GM10266 (cell line): ENCODE results near the gene ORAI2.

Experiments used
- DNase-seq: peaks from one replicate; pipeline ENCODE4 v3.0.0; 2012; ENCODE audit errors: extremely low spot score
- TF ChIP-seq, protein P1 (sequence below): IDR thresholded peaks from 2 replicates; pipeline ENCODE4 v1.5.1; 2012; ENCODE audit warnings: mild to moderate bottlenecking, low read depth; ENCODE audit not compliant: control insufficient read depth, insufficient read depth; ENCODE audit errors: missing control alignments

ORAI2 gene

DNA sequence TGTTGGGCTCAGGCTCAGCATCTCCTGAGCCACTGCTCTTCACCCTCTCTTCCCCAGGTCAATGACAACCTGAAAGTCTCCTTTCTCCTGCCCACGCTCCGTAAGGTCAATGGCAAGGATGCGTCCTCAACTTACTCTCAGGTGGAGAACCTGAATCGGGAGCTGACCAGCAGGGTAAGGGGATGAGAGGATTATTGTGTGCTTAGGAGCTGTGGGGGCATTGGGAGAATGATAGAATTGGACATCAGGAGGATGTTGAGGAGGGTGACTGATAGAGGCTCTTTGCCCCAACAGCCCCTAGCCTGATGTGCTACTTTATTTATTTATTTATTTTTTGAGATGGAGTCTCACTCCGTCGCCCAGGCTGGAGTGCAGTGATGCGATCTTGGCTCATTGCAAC, 32.7 kb downstream of the ORAI2 start:
- TF ChIP-seq, protein P1, sequence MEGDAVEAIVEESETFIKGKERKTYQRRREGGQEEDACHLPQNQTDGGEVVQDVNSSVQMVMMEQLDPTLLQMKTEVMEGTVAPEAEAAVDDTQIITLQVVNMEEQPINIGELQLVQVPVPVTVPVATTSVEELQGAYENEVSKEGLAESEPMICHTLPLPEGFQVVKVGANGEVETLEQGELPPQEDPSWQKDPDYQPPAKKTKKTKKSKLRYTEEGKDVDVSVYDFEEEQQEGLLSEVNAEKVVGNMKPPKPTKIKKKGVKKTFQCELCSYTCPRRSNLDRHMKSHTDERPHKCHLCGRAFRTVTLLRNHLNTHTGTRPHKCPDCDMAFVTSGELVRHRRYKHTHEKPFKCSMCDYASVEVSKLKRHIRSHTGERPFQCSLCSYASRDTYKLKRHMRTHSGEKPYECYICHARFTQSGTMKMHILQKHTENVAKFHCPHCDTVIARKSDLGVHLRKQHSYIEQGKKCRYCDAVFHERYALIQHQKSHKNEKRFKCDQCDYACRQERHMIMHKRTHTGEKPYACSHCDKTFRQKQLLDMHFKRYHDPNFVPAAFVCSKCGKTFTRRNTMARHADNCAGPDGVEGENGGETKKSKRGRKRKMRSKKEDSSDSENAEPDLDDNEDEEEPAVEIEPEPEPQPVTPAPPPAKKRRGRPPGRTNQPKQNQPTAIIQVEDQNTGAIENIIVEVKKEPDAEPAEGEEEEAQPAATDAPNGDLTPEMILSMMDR: no peak
- DNase-seq: no peak

DNA sequence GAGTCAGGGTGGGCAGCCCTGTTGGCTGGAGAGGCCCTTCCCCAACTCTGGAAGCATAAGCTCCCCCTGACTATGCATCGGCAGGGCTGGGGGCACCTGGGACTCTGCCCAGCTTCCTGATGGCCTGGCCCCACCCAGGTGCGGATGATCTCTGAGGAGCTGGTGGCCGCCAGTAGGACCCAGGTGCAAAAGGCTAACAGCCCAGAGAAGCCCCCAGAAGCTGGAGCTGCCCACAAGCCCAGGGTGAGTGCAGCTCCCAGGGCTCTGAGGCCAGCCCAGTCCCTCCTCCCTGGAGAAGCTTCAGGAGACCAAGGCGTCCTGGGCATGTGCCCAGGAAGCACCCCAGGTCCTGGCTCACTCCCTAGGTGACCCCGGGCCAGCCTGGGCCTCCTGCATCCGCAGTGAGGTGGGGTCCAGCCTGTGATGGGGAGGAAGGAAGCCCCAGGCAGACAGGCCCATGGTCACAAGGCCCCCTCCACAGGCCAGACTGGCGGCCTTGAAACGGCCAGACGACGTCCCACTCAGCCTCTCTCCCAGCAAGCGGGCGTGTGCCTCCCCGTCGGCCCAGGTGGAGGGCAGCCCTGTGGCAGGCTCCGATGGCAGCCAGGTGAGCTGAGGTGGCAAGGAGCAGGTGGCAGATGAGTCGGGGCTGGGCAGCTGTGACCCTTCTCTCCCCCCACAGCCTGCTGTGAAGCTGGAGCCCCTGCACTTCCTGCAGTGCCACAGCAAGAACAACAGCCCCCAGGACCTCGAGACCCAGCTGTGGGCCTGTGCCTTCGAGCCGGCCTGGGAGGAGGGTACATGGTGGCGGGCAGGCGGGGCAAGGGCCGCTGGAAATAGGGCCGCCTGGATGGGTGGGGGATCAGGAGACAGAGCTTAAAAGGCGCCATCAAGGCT, 34.5 kb downstream of the ORAI2 start:
- DNase-seq: no peak
- TF ChIP-seq, protein P1: no peak

DNA sequence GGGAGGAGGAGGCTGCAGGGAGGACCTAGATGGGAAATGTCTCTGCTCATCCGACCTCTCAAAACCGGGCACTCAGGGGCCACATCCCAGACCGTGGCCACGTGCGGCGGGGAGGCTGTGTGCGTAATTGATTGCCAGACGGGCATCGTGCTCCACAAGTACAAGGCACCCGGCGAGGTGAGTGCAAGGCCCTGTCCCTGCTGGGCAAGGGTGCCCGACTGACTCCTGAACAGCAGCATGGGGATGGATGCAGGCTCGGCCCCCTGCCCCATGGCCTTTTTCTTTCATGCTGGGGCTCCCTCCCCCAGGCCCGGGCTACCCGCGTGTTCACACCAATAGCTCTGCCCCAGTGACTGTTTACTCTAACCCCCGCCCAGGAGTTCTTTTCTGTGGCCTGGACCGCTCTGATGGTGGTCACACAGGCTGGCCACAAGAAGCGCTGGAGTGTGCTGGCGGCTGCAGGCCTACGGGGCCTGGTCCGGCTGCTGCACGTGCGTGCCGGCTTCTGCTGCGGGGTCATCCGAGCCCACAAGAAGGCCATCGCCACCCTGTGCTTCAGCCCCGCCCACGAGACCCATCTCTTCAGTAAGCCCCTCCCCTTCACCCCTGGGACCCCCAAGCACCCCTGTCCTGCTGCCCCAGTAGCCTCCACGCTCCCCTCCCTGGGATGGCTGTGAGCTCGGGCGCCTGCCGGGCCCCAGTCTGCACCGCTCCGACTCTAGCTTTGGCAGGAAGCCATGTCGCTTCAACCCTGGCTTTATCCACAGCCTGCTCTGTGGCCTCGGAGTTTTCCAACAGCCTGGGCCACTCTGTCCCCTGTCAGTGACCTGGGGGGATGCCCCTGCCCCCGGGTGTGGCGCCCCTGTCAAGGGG, 35.3 kb downstream of the ORAI2 start:
- DNase-seq: no peak
- TF ChIP-seq, protein P1: no peak

DNA sequence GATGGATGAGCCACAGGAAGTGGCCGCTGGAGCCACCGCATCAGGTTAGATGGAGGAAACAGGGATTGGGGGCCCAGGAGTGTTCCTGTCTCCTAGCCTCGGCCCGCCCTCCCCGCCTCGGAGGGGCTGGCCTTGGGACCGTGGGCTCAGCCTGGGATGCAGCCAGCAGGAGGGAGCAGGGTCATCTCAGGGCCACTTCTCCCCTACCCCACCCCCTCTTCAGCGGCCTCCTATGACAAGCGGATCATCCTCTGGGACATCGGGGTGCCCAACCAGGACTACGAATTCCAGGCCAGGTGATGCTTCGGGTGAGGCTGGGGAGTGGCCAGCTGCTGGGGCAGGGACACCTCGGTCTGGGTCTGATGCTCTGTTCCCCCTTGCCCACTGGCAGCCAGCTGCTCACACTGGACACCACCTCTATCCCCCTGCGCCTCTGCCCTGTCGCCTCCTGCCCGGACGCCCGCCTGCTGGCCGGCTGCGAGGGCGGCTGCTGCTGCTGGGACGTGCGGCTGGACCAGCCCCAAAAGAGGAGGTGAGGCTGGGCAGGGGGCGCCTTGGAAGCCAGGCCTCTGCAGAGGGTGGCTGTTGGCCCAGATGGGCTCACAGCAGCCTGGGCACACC, 36.1 kb downstream of the ORAI2 start:
- no peak for DNase-seq
- TF ChIP-seq, protein P1: no peak

DNA sequence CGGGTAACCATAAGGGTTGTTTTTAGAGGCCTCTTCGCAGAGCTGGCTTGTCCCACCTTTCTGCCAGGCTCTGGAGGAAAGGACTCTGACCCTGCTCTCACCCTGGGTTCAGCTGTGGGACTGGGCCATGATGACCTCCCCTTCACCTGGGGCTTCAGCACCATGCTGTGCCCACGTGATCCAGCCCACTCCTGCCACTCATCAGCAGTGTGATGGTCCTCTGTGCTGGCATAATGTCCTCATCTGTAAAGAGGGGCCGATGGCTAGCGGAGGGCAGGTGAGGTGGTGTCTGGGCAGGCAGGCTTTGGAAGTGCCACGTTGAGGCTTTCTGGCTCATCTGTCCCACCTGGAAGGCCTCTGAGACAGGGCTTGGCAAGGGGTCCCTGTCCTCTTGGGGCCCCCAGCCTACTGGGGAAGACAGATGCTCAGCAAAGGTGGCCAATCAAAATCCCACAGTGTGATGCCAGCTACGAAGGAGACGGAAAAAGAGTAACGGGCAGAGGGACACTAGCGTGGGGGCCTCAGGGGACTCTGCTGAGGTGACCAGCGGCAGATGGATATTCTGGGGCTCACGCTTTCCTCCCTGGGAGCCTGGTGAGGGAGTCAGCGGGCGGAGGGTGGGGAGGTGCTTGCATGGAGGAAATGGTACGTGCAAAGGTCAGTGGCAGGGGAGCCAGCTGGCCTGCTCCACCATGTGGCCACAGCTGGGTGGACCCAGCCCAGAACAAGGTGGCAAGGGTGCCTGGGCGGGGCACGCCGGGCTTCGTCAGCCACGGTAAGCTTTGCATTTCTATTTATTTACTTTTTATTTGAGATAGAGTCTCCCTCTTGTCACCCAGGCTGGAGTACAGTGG, 36.8 kb downstream of the ORAI2 start:
- TF ChIP-seq, protein P1: no peak
- DNase-seq: no peak

DNA sequence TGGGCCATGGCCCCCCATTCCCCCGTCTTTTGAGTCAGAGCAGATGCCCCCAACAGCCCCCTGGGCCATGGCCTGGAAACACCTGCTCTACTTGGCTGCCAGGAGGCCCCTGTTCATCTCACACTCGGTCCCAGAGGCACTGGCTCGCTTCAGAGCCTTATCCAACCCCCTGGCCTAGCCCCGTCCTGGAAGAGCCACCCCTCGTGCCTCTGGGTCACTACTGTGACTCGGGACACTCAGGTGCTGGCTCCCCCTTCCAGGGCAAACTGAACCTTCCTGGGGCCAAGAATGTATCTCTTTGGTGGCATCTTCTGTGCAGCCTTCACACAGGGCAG, 38.4 kb downstream of the ORAI2 start:
- DNase-seq: no peak
- TF ChIP-seq, protein P1: no peak
